Natural killer cell (primary cell): ENCODE data around the gene ACTL6B. TPM values are rescaled to one million over a fixed set of nuclear protein-coding genes. Genes with fewer than 3 reads are reported as not detected.

Experiments used
- ATAC-seq, 3 donors: fragments of 150-1000 bp in 2 of 3; fragments of 200-7000 bp in 1 of 3; cut with Tn5 transposase; 1 replicate in 1 of 3; 2 replicates in 2 of 3; pipeline ENCODE4 v1.10.0; 2021; ENCODE audit warnings: mild to moderate bottlenecking in 2 of 3, moderate library complexity in 2 of 3
- DNase-seq, 2 donors: peaks; one replicate each; pipeline versions ENCODE4 v3.0.0 to v3.0.0-alpha.2; 2013 to 2021; ENCODE audit warnings: mixed read lengths in 1 of 2
- H3K27ac ChIP-seq: one replicate; pipeline ENCODE4 v1.5.1; 2013; ENCODE audit warnings: mild to moderate bottlenecking, low read length
- H3K27me3 ChIP-seq: one replicate; pipeline ENCODE4 v1.6.1; 2013; ENCODE audit warnings: low read length; ENCODE audit not compliant: control insufficient read depth, insufficient read depth
- H3K36me3 ChIP-seq: one replicate; pipeline ENCODE4 v1.6.1; 2013; ENCODE audit warnings: low read length; ENCODE audit not compliant: control insufficient read depth, insufficient read depth
- H3K4me1 ChIP-seq: one replicate; pipeline ENCODE4 v1.6.1; 2013; ENCODE audit warnings: low read length; ENCODE audit not compliant: control insufficient read depth, insufficient read depth
- H3K4me3 ChIP-seq: one replicate; pipeline ENCODE4 v1.5.1; 2013; ENCODE audit warnings: low read length
- H3K9me3 ChIP-seq: one replicate; pipeline ENCODE4 v1.6.1; 2013; ENCODE audit warnings: low read length; ENCODE audit not compliant: control insufficient read depth, insufficient read depth
- H3K27ac Mint-ChIP-seq, 2 donors: one replicate each; pipeline ENCODE4 v1.8.0; 2022; ENCODE audit warnings: mild to moderate bottlenecking in 2 of 2, mixed read lengths in 2 of 2, moderate library complexity in 1 of 2
- H3K27me3 Mint-ChIP-seq, 2 donors: one replicate each; pipeline ENCODE4 v1.8.0; 2022; ENCODE audit warnings: low read depth in 2 of 2, mixed read lengths in 2 of 2
- H3K36me3 Mint-ChIP-seq: one replicate; pipeline ENCODE4 v1.8.0; 2022; ENCODE audit warnings: mixed read lengths
- H3K4me1 Mint-ChIP-seq, 2 donors: one replicate each; pipeline ENCODE4 v1.8.0; 2022; ENCODE audit warnings: mixed read lengths in 2 of 2
- H3K4me3 Mint-ChIP-seq: one replicate; pipeline ENCODE4 v1.8.0; 2022; ENCODE audit warnings: mild to moderate bottlenecking, moderate library complexity, mixed read lengths
- H3K9me3 Mint-ChIP-seq, 2 donors: one replicate each; pipeline ENCODE4 v1.8.0; 2022; ENCODE audit warnings: mixed read lengths in 2 of 2
- WGBS: methylation state at CpG from one replicate; pipeline ENCODE4 v1.1.7; 2013; ENCODE audit warnings: missing lambda C conversion rate; ENCODE audit not compliant: insufficient coverage; 5-methylcytosine and 5-hydroxymethylcytosine counted together
- intact Hi-C: fragments of 100-400 bp; cut with micrococcal nuclease; formaldehyde crosslinking; loops from one replicate; pipeline ENCODE4 v1.14.2; 2022
- total RNA-seq, 4 donors: library from RNA; stranded (reverse); fragments of 120-200 nt in 1 of 4; gene quantifications; one replicate each; pipeline versions ENCODE4 v1.2.3 to v1.2.4, GENCODE V29; 2013 to 2022
- TF ChIP-seq, protein P1 (sequence below): fragments of 200-600 bp; IDR thresholded peaks from one replicate; pipeline ENCODE4 v1.8.0; 2022; ENCODE audit warnings: antibody characterized with exemption

The ACTL6B gene
- total RNA-seq, 3 donors from 2014 or later (not counting 1 experiment from before 2014, with no cell fraction given) = not detected

DNA sequence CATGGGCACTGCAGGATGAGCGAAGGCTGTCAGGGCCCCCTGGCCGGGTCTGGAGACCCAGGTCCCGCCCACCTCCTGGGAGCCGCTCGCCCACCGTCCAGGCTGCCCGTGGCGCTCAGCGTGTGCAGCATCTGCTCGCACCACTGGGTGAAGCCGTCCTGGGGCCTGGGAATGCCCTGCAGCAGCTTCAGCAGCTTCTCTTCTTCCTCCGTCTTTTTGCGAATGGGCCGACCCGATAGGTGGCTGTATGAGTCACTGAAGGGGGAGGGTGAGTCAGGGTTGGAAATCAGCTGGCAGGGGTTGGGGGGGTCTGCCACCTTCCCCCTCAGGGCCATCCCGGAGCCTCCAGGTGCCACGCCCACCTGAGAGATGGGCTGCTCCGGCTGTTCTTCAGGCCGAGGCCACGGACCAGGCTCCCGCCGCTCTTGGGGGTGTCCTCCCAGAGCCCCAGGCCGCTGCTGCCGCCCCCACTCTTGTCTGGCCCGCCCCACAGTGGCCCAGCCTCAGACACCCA is 26.0 kb upstream of the ACTL6B start:
- Histone ChIP-seq H3K4me1 (peaks cover 23% of the 10 kb centered on the region), H3K9me3 (no peaks in the 10 kb centered on the region), H3K36me3 (peaks cover 83% of the 10 kb centered on the region), H3K27ac (no peak overlapping the region), H3K27me3 (no peaks in the 10 kb centered on the region), H3K4me3 (no peak overlapping the region)
- Mint-ChIP-seq H3K4me3 (no peak overlapping the region), H3K36me3 (no peaks in the 10 kb centered on the region), H3K27ac (no peak overlapping the region), H3K27me3 (no peaks in the 10 kb centered on the region), H3K4me1 (peaks cover 0 to 34% of the 10 kb centered on the region in 2 donors), H3K9me3 (no peaks in the 10 kb centered on the region)
- intact Hi-C loops = no loop called here
- ATAC-seq (peak in 1 of 3 donors; percentile 10), DNase-seq (no peak)
- TF ChIP-seq, protein P1, sequence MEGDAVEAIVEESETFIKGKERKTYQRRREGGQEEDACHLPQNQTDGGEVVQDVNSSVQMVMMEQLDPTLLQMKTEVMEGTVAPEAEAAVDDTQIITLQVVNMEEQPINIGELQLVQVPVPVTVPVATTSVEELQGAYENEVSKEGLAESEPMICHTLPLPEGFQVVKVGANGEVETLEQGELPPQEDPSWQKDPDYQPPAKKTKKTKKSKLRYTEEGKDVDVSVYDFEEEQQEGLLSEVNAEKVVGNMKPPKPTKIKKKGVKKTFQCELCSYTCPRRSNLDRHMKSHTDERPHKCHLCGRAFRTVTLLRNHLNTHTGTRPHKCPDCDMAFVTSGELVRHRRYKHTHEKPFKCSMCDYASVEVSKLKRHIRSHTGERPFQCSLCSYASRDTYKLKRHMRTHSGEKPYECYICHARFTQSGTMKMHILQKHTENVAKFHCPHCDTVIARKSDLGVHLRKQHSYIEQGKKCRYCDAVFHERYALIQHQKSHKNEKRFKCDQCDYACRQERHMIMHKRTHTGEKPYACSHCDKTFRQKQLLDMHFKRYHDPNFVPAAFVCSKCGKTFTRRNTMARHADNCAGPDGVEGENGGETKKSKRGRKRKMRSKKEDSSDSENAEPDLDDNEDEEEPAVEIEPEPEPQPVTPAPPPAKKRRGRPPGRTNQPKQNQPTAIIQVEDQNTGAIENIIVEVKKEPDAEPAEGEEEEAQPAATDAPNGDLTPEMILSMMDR = no peak
- 90% methylated on average over 23 of the region's 25 CpGs for WGBS

- H3K27ac ChIP-seq = no peak overlapping the region
- peaks cover 0 to 34% of the 10 kb centered on the region in 2 donors for H3K4me1 Mint-ChIP-seq
- H3K9me3 Mint-ChIP-seq = no peaks in the 10 kb centered on the region
- intact Hi-C loops = no loop called here
- DNase-seq = no peak
- H3K4me3 Mint-ChIP-seq = no peak overlapping the region
- TF ChIP-seq, protein P1 = no peak
- no peaks in the 10 kb centered on the region for H3K9me3 ChIP-seq
- H3K27me3 Mint-ChIP-seq = no peaks in the 10 kb centered on the region
- H3K27me3 ChIP-seq = no peaks in the 10 kb centered on the region
- H3K27ac Mint-ChIP-seq = peak overlapping the region; percentile 58 to 63
- H3K4me1 ChIP-seq = peaks cover 26% of the 10 kb centered on the region
- no peak overlapping the region for H3K4me3 ChIP-seq
- H3K36me3 Mint-ChIP-seq = no peaks in the 10 kb centered on the region
- ATAC-seq = no peak
- 83% methylated on average over 28 of the region's 29 CpGs for WGBS
- peaks cover 83% of the 10 kb centered on the region for H3K36me3 ChIP-seq
These were observed 25.4 kb upstream of the ACTL6B start for GRCh38 chr7:100681491-100682227.

GRCh38 chr7:100680576-100681271 is 24.5 kb upstream of the ACTL6B start:
- Mint-ChIP-seq H3K4me1 (peaks cover 0 to 41% of the 10 kb centered on the region in 2 donors), H3K27ac (peak overlapping the region; percentile 29 to 58), H3K4me3 (no peak overlapping the region), H3K9me3 (no peaks in the 10 kb centered on the region), H3K27me3 (no peaks in the 10 kb centered on the region), H3K36me3 (no peaks in the 10 kb centered on the region)
- intact Hi-C loops = no loop called here
- no peak overlapping the region for H3K4me3 ChIP-seq
- no peaks in the 10 kb centered on the region for H3K27me3 ChIP-seq
- TF ChIP-seq, protein P1 = no peak
- ATAC-seq = no peak
- 91% methylated on average over 18 of the region's 18 CpGs for WGBS
- no peak for DNase-seq
- no peak overlapping the region for H3K27ac ChIP-seq
- H3K9me3 ChIP-seq = no peaks in the 10 kb centered on the region
- peaks cover 79% of the 10 kb centered on the region for H3K36me3 ChIP-seq
- peaks cover 32% of the 10 kb centered on the region for H3K4me1 ChIP-seq
